Stomach smooth muscle (tissue), 2 donors: ENCODE measurements around the gene ZBTB1.

Experiments
- H3K27ac ChIP-seq: one replicate; pipeline ENCODE4 v1.7.0; 2013; ENCODE audit warnings: mild to moderate bottlenecking, low read length, inconsistent platforms
- H3K27me3 ChIP-seq, 2 donors: one replicate each; pipeline ENCODE4 v1.7.0; 2013; ENCODE audit warnings: low read length in 2 of 2; ENCODE audit not compliant: insufficient read depth in 2 of 2, control insufficient read depth in 1 of 2
- H3K36me3 ChIP-seq, 2 donors: one replicate each; pipeline ENCODE4 v1.7.0; 2013; ENCODE audit warnings: low read length in 2 of 2; ENCODE audit not compliant: control insufficient read depth in 2 of 2, insufficient read depth in 2 of 2
- H3K4me1 ChIP-seq: one replicate; pipeline ENCODE4 v1.7.0; 2013; ENCODE audit warnings: low read length; ENCODE audit not compliant: control insufficient read depth, insufficient read depth
- H3K4me3 ChIP-seq, 2 donors: one replicate each; pipeline ENCODE4 v1.7.0; 2013; ENCODE audit warnings: low read length in 2 of 2
- H3K9ac ChIP-seq, 2 donors: one replicate each; pipeline ENCODE4 v1.7.0; 2013; ENCODE audit warnings: low read length in 2 of 2, mild to moderate bottlenecking in 1 of 2
- H3K9me3 ChIP-seq, 2 donors: one replicate each; pipeline ENCODE4 v1.7.0; 2013; ENCODE audit warnings: low read length in 2 of 2; ENCODE audit not compliant: control insufficient read depth in 2 of 2
- donor health status: healthy.
- donor health status: Pancreatic carcinoma.

Gene ZBTB1

DNA sequence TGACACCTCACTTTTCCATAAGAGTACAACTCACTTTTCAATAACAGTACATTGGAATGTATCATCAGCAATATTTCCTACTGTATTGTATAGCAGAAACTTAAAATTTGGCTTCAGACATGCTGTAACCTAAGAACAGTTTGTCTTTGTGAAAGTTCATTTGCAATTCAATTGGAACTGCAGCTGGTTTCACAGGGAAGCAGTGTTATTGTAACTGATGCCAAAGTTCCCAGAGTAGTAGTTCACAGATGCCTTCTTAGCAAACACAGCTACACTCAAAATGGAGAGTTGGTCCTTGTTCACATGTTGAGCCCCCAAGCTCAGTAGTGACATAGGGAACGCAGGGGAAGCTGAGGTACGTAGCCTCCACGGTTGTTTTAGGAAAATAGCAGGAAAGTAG lies 68.5 kb downstream of the ZBTB1 start:
- Histone ChIP-seq H3K9ac (peak overlapping the region in 1 of 2 donors; percentile 21), H3K4me3 (peak overlapping the region in 1 of 2 donors; percentile 22), H3K27me3 (no peaks in the 10 kb centered on the region), H3K27ac (peak overlapping the region; percentile 76), H3K36me3 (no peaks in the 10 kb centered on the region), H3K4me1 (peaks cover 26% of the 10 kb centered on the region), H3K9me3 (no peaks in the 10 kb centered on the region)
